ENCODE measurements around the gene FILIP1L.

Gene FILIP1L

DNA sequence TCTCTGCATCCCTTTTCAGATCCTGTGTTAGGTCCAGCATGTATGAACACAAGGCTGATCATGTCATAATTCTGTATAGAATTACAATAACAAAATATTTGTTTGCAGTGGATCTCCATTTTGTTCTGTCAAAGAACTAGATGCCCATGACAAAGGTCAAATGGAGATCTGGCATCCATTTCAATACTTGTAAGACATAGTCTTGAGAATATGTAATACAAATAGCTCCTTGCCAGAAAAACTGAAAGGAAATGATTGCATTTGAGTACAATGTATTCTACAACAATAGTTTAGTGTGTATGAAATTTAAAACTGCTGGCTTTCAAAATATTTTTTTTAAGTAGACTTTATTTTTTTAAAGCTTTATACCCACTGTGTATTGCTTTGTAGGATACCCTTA, 195.6 kb downstream of the FILIP1L start:
- DNase-seq: no peak

DNA sequence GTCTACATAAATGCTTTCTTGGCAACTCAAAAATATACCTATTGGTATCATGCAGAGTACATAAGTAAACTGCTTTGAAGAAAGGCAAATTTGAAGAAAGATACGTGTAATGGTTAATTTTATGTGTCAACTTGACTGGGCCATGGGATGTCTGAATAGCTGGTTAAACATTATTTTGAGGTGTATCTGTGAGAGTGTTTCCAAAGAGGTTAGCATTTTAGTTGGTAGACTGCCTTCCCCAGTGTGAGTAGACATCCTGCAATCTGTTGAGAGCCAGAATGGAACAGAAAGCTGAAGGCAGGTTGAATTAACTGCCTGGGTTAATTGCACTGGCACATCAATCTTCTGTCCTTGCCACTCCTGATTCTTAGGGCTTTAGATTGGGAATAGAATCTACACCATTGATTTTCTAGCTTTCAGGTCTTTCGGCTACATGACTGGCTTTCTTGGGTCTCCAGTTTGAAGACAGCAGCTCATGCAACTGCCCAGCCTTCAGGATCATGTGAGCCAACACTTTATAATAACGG, 198.3 kb downstream of the FILIP1L start:
- DNase-seq: no peak

DNA sequence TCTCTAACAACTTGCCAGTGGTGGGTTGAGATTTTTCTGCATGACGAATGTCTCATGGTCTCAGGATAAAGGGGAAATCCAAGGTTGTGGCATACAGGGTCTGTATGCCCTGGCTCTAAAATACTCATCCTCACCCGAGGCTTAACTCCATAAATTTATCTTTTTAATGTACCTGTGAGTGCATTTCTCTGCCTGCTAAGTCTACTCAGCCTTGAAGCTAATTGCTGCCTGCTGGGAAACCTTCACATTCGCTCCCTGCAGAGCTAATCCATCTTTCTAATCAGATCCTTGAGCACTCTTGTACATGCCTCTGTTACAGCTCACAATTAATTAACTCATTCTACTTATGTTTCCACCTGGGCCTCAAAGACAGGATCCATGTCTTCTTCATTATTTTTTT, 202.9 kb downstream of the FILIP1L start:
- DNase-seq: no peak

DNA sequence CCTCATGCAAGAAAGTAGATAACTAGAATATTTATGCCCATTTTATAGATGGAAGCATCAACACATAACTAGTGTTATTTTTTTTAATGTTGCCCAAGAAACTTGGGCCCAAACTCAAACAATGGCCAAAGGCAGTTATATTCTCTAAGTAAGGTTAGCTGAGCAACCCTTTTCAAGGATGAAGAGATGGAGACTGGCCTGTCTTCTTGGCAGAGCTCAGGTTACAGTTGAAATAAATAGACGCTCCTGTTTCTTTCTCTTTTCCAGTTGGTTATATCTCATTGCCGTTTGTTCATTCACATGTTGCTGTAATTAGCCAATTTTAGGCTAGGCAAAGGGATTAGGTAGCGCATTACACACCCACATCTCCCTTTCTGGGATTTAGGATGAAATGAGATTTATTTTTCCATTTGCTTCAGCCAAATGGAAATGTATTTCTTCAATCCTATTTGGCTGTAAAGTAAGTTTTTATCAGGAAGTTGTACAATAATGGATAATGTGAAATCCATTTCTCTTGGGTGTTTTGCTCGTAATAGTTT, 203.5 kb downstream of the FILIP1L start:
- DNase-seq: no peak

DNA sequence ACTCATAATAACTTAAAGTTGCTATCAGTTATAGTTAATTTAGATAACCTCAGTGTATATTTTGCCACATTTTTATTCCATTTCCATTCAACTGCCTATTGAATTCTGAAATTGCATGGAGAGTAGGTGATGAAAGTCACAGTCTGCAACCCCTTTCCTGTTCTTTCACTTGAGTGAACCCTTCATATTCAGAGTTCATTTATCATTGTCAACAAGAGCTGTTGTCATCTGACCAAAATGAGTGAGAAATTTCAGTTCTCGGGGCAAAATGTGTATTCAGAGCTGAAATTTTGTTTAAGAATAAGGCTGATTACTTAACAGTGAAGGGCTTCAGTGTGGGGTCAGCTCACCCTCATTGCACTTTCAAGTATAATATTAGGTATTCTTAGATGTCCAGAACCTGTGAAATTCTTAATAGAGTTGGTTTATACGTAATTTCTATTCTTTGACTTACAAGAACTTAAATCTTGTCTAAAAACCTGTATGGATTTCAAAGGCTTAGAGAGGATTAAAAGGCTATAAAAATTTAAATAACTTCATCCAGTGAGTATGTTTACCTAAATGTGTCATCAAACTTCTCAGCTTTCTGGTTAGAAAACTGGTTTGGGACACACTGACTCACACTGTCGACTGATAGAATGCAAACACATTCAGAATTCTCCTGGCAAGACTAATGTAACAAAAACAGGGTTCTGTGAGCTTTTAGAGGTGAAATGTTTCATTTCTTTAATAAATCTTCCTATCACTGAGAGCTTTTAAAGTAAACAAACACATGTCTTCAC, 204.4 kb downstream of the FILIP1L start:
- DNase-seq: no peak

DNA sequence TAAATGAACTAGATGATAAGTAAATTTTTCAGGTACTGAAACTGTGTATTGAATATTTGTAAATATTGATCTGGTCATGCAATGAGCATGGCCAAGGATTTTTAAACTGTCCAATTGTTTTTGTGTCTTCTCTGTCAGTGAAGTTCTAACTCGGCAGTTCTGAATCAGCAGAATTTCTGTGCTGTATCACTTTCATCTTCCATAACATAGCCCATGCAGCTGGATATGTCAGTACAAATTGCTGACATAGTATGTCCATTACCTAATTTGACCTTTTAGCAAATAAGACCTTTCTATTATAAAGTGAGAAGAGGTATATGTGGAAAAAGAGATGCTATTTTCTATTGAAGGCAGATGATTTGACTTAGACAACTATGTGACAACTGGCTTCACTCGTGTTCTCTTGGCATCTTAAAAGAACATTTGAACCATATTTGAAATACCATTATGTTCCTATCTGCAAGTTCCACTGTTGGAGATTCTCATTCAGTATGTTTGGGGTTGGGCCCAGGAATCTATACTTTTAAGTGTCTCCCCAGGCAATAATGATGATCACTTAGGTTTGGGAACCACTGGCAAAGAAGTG, 206.2 kb downstream of the FILIP1L start:
- peak; percentile 37 for DNase-seq

DNA sequence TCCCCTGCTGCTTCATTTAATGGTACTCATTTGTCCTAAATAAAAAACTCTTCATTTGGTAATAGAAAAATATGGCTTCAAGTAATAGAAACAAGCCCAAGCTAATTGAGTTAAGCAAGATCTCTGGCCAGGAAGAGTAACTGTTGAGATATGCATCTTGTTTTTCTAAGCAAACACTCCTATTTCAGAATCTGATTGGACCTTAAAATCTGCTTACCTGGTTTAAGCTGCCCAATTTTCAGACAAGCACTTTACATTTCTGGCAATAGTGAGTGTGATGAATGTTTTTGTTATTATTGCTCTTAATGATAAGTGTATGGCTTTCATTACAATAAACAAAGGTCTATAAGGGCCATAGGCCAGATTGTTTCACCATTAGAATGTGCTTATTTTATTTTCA, 210.4 kb downstream of the FILIP1L start:
- no peak for DNase-seq

DNA sequence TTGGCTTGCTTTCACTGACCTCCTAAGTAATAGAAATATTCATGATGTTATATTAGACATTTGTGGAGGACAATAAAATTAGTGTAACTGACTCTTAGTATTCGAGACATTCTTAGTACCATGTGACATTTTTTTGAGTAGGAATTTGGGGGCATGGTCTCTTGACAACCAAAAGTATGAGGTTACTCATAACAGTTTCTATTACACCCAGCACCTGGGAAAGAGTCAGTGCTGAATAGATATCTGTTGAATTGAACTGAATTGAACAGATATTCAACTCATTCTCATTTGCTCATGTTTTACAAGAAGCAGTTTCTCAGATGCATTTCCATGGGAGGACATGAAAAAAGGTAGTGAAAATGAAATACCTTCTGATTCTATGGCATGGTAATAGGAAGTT, 212.2 kb downstream of the FILIP1L start:
- DNase-seq: no peak

DNA sequence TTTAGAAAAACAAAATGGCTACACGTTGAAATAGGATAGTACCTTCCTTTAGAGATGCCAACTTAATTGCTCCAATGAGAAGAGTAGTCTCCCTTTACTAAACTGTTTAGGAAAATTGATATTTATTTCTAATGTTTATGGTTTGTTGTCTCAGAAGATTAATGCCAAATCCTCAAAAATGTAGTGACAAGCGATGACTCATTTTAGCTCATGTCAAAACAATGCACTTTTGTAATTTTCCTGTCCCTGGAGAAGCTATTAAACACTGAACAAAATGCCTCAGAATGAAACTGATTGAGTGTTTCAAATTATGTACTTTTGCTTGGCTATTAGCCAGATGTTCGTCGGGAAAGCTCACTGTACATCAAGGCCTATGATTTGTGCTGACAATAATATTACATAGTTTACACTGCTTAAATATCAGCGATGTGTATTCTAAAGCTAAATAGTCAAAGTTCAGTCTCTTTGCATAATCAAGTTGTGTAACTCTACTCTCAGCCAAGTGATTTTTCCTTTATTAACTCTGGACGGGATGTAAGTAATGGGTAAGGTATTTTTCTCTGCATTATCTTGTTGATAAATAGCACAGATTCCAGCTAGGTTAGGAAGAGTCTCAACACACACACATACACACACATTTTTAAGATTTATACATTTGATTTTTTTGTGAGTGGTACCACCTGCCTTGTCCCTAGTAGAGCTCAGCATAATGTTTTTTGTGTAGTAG, 212.9 kb downstream of the FILIP1L start:
- no peak for DNase-seq

DNA sequence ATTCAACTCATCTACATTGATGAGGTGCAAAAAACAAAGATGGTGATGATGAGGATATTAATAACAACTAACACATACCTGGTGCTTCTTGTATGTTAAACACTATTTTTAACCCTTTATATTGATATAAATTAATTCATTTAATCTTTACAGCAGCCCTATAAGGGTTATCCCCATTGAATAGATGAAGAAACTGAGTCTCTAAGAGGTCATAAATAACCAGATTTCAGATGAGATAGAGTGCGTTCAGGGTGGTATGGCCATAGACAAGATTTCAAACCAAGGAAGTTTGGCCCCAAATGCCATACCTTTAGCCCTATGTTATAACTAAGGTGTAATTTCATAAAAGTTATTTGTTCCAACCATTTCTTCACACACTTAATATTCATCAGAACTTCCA, 214.1 kb downstream of the FILIP1L start:
- DNase-seq: no peak

DNA sequence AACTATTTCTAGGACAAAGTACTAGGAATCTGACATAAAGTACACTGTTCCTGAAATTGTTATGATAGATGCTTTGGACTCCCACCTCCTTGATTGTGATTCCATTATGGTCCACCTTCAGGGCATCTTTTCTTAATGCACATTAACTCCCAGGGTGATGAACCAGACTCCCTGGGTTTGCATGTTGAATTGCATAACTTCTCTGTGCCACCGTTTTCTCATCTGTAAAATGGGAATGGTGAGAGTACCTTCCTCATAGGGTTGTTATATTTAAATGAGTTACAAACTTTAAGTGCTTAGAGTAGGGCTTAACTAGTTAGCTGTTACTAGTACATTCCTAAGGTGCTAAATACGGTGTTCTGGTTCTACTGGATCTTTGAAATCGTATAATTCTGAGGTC, 214.7 kb downstream of the FILIP1L start:
- no peak for DNase-seq

DNA sequence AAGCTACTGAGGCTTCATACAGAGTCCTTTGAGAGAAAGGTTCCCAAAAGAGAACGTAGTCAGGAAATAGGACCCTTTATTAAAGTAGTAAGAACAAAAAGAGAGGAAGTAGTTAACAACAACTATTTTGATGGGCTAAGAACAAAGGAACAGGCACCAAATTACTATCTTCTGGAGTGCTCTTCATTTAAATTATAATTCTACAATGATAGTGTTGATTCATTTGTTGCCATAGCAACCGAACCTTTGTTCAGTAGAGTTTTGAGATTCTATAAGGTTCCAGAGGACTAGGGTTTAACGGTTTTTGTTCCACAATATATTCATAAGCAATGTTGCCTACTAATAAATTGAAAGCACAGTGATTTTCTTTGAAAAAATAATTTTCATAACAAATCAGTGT, 217.8 kb downstream of the FILIP1L start:
- DNase-seq: peak; percentile 64

DNA sequence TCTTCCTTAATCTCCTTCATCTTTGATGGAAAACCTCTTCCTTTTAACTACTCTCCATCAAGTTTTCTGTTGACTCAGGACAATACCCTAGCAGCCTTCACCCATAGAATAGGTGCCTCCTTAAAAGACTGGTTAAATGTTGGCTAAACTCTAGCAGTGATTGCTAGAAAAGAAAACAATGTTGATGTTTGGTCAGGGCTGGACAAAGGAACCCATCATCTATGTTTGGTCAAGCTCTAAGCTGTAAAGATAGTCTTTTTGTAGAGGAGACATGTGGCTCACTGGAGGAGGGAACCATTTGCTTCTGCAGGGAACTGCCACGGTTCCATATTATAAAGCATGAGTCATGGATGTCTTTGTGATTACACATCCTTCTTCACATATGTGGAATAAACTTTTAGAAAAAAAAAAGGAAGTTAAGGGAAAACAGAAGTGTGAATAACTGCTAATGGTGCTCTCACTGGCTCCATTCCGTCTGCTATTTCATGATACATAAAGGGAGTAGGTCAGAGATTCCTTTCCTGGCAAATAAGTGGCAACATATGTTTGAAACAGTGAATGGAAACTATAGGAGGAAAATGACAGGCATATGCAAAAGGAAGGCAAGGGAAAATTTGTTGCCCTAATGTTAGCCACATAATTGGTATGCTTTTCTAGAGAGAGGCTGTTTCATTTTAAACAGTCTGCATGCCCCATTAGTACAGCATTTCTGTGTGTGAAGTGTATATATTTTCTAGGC, 218.4 kb downstream of the FILIP1L start:
- DNase-seq: peak; percentile 86

DNA sequence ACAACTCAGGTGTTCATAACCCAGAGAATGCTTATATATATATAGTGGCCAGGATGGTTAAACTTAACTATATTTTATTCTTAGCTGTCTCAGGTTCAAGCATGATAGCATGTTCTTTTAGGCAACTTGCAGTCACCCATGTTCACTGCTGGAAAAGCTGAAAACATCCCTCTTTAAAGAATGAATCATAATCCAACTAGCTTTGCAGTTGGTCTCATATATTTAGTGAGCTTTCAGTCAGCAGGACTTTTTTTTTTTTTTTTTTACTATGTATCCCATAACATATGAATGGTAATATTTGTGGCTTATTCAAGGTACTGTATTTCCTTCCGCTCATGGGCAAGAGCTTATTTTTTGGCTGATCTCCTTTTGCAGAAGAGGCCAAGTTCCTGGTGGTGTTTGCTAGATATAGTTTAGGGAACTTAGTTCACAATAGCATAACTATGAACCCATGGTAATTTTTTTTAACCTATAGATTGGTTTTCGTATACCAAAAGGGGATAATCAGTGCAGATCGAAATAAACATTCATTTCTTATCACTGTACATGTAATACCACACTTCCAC, 219.1 kb downstream of the FILIP1L start:
- DNase-seq: peak; percentile 55

DNA sequence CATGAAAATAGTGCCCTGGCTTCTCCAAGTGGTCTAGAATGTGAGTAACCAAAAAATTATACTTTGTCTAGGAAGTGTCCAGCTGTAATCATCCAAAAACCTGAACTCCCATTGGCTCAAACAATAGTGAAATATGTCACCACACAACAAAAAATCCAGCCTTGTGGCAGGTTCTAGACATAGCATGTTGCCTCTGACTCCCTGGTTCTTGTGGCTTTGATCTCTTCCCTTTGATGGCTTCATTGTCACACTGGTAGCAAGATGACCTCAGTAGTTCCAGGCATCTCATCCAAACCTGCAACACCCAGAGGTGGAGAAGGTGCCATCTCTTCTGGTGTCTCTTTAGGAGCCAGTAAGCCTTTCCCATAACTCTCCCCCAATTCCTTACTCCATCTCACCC, 222.0 kb downstream of the FILIP1L start:
- DNase-seq: peak; percentile 50

DNA sequence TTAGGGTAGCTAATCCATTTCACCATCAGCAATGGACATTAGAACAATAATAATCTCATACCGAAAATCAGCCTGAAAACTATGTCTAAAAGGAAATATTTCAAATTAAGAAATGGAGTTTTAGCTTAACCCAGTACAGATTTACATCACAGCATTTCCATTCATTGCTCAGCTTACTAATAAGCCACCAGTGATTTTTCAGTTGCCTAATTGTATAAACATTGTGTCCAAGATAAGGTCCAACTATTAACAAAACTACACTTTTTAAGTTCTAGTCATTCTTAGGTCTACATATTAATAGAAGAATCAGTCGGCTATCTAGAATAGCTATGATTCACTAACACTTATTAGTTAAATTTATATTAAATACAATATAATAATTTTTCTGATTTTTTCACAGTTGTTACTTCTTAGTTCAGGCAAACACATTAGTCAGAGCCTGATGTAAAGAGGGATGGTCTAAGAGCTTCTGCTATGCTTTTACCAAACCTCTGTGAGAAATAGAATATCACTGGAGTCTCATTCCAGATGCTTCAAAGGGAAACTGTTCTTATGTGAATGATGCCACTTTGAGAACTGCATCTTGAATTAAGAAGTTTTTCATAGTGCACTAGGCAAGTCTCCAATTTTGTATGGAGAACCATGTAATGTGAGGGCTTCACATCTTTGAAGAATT, 222.6 kb downstream of the FILIP1L start:
- DNase-seq: no peak

DNA sequence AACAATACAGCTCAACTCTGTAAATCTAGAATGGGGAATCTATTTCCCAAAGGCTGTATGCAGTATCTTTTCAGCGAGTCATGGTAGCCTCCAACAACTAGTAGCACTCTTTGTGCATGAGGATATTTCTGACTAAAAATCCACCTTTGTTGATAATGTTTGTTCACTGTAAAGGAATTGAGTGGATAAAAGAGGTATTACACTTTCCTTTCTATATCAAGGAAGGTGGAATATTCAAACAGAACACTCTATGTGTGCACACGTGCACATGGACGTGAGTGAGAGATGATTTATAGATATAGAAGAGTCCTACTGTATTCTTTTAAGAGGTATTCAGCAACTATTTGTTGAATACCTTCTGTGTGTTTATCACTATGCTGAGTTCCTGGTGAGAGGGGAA, 228.4 kb downstream of the FILIP1L start:
- DNase-seq: no peak

DNA sequence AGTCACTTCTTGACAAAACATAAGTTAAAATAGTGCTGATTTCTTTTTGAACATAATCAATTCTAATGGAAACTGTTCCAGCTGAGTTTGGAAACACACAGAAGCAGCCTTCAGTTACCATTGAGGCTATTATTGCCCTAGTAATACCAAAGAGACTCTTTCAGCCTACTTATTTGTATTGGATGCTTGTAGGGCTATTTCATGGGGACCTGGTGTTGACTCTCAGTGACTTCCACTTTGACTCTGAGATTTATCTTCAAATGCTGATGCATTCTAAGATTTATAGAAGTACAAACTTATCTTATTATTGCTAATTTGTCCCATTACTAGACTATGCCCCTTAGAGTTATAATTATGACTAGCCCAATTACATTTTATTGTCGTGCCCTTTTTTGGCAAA, 229.2 kb downstream of the FILIP1L start:
- no peak for DNase-seq

DNA sequence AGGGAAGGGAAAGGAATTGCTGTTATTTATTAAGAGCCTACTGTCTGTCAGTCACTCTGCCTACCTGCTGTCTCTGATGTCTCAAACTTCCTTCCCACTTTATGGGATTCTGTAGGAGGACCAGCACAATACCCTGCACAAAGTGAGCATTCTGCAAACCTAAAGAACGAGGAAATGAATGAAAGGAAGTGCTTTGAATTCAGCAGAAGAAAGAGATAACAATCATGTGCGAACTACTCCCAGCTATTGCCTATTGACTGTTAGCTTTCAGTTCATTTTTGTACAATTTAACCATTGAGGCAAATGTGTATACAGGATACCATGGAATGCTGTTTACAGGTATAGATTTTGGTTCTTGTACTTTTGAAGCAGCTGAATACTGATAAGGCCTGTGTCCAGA, 229.8 kb downstream of the FILIP1L start:
- peak; percentile 50 for DNase-seq

DNA sequence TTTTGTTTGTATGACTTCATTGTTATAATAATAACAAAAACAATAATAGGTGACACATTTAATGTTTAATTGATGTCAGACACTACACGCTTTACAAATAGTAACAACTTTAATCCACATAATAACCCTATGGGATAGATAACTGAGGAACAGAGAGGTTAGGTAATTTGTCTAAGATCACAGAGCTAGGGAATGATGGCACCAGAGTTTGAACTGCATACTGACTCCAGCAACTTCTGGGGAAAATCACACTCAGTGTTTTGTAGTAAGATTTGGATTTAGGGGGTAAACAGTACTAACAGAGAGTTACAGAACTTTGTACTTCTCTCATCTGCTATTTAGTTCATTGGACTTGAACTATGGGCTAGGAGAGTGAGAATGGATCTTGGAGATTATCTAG, 230.6 kb downstream of the FILIP1L start:
- DNase-seq: no peak

DNA sequence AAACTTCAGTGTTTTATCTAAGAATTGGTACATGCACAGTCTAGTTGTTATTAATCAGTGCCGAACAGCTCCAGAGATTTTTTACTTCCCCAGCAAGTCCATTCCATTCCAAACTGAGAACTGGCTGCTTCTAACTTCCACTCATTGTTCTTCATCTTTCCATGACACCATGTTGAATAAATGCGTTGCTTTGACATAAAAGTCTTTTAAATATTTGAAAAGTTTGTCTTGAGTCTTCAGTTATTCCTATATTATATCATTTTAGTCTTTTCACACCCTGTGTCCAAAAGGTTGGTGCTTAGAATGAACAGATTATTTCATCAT, 231.2 kb downstream of the FILIP1L start:
- DNase-seq: no peak
